H9 (cell line): Measurements from ENCODE around the gene CRLF2. TPM values are rescaled to one million over a fixed set of nuclear protein-coding genes. Genes with fewer than 3 reads are reported as not detected.

ENCODE experiments used
- DNase-seq: peaks from one replicate; pipeline ENCODE4 v3.0.0-alpha.2; 2017
- H2AFZ ChIP-seq: one replicate; pipeline ENCODE4 v1.6.1; 2013; ENCODE audit warnings: mild to moderate bottlenecking, low read length, control low read depth, moderate library complexity
- H2AK5ac ChIP-seq: 2 replicates; pipeline ENCODE4 v1.6.1; 2013; ENCODE audit warnings: low read length, control low read depth, mixed read lengths; ENCODE audit not compliant: insufficient read length
- H2BK120ac ChIP-seq: one replicate; pipeline ENCODE4 v1.6.1; 2013; ENCODE audit warnings: low read depth, mild to moderate bottlenecking, low read length, control low read depth, inconsistent platforms; ENCODE audit not compliant: poor library complexity, severe bottlenecking
- H2BK12ac ChIP-seq: 2 replicates; pipeline ENCODE4 v1.6.1; 2013; ENCODE audit warnings: low read length, control low read depth, mixed read lengths, low read depth; ENCODE audit not compliant: insufficient read length
- H2BK15ac ChIP-seq: 2 replicates; pipeline ENCODE4 v1.6.1; 2013; ENCODE audit warnings: low read depth, low read length, control low read depth
- H2BK20ac ChIP-seq: one replicate; pipeline ENCODE4 v1.6.1; 2013; ENCODE audit warnings: low read depth, mild to moderate bottlenecking, low read length, control low read depth, inconsistent platforms; ENCODE audit not compliant: poor library complexity, severe bottlenecking
- H2BK5ac ChIP-seq: 2 replicates; pipeline ENCODE4 v1.6.1; 2013; ENCODE audit warnings: low read length, control low read depth, mixed read lengths; ENCODE audit not compliant: insufficient read length
- H3K14ac ChIP-seq: 2 replicates; pipeline ENCODE4 v1.6.1; 2013; ENCODE audit warnings: low read length, control low read depth; ENCODE audit not compliant: insufficient read depth
- H3K18ac ChIP-seq: 2 replicates; pipeline ENCODE4 v1.6.1; 2013; ENCODE audit warnings: low read depth, mild to moderate bottlenecking, mixed read lengths, low read length, control low read depth; ENCODE audit not compliant: insufficient read length
- H3K23ac ChIP-seq: 2 replicates; pipeline ENCODE4 v1.6.1; 2013; ENCODE audit warnings: low read length, control low read depth, mixed read lengths, low read depth; ENCODE audit not compliant: insufficient read length
- H3K23me2 ChIP-seq: 2 replicates; pipeline ENCODE4 v1.6.1; 2013; ENCODE audit warnings: low read depth, mild to moderate bottlenecking, mixed read lengths, low read length, control low read depth; ENCODE audit not compliant: insufficient read length, poor library complexity, severe bottlenecking
- H3K27ac ChIP-seq: 2 replicates; pipeline ENCODE4 v1.5.1; 2013; ENCODE audit warnings: low read length, control low read depth, mixed read lengths, low read depth; ENCODE audit not compliant: insufficient read length
- H3K27me3 ChIP-seq: 2 replicates; pipeline ENCODE4 v1.6.1; 2013; ENCODE audit warnings: low read length, control low read depth, inconsistent platforms; ENCODE audit not compliant: insufficient read depth
- H3K4ac ChIP-seq: 2 replicates; pipeline ENCODE4 v1.6.1; 2013; ENCODE audit warnings: low read depth, mild to moderate bottlenecking, control low read depth, inconsistent platforms, low read length, moderate library complexity
- H3K4me1 ChIP-seq: 2 replicates; pipeline ENCODE4 v1.6.1; 2013; ENCODE audit warnings: low read length, control low read depth, inconsistent platforms; ENCODE audit not compliant: insufficient read depth
- H3K4me2 ChIP-seq: 2 replicates; pipeline ENCODE4 v1.6.1; 2013; ENCODE audit warnings: low read length, control low read depth, mixed read lengths; ENCODE audit not compliant: insufficient read length, insufficient read depth
- H3K56ac ChIP-seq: 2 replicates; pipeline ENCODE4 v1.6.1; 2013; ENCODE audit warnings: low read depth, mild to moderate bottlenecking, mixed read lengths, low read length, control low read depth; ENCODE audit not compliant: insufficient read length
- H3K79me1 ChIP-seq: 2 replicates; pipeline ENCODE4 v1.6.1; 2013; ENCODE audit warnings: low read depth, mild to moderate bottlenecking, moderate library complexity, low read length, control low read depth, inconsistent platforms; ENCODE audit not compliant: insufficient read depth, poor library complexity, severe bottlenecking
- H3K79me2 ChIP-seq: 2 replicates; pipeline ENCODE4 v1.6.1; 2013; ENCODE audit warnings: low read length, control low read depth, inconsistent platforms; ENCODE audit not compliant: insufficient read depth
- H3K9ac ChIP-seq: 2 replicates; pipeline ENCODE4 v1.6.1; 2013; ENCODE audit warnings: low read length, control low read depth, mixed read lengths; ENCODE audit not compliant: insufficient read length; ENCODE audit errors: extremely low read depth
- H3K9me3 ChIP-seq: one replicate; pipeline ENCODE4 v1.6.1; 2013; ENCODE audit warnings: low read depth, low read length, inconsistent platforms; ENCODE audit not compliant: control insufficient read depth
- H3T11ph ChIP-seq: one replicate; pipeline ENCODE4 v1.6.1; 2013; ENCODE audit warnings: mild to moderate bottlenecking, low read length, control low read depth, inconsistent platforms
- H4K20me1 ChIP-seq: one replicate; pipeline ENCODE4 v1.6.1; 2013; ENCODE audit not compliant: control insufficient read depth, insufficient read length, insufficient read depth
- H4K5ac ChIP-seq: 2 replicates; pipeline ENCODE4 v1.6.1; 2013; ENCODE audit warnings: low read depth, mild to moderate bottlenecking, mixed read lengths, low read length, control low read depth; ENCODE audit not compliant: insufficient read length
- H4K8ac ChIP-seq: replicated peaks from 2 replicates; pipeline ENCODE4 v1.6.1; 2013; ENCODE audit warnings: low read length, control low read depth, mixed read lengths, low read depth; ENCODE audit not compliant: insufficient read length
- H4K91ac ChIP-seq: 2 replicates; pipeline ENCODE4 v1.6.1; 2013; ENCODE audit warnings: low read depth, mild to moderate bottlenecking, moderate library complexity, mixed read lengths, low read length, control low read depth; ENCODE audit not compliant: insufficient read length
- H3K27ac Mint-ChIP-seq, 3 experiments: 2 replicates in 2 of 3; 3 replicates in 1 of 3; pipeline ENCODE4 v1.8.0; 2020 to 2021; ENCODE audit warnings: mixed read lengths in 3 of 3, mild to moderate bottlenecking in 1 of 3, moderate library complexity in 1 of 3
- H3K27me3 Mint-ChIP-seq: 2 replicates; pipeline ENCODE4 v1.8.0; 2021; ENCODE audit warnings: low read depth, mild to moderate bottlenecking, moderate library complexity, mixed read lengths
- H3K36me3 Mint-ChIP-seq, 3 experiments: 2 replicates in 2 of 3; 3 replicates in 1 of 3; pipeline ENCODE4 v1.8.0; 2020 to 2021; ENCODE audit warnings: low read depth in 3 of 3, mixed read lengths in 3 of 3; ENCODE audit not compliant: insufficient read depth in 1 of 3
- H3K4me1 Mint-ChIP-seq, 2 experiments: 2 replicates each; pipeline ENCODE4 v1.8.0; 2020; ENCODE audit warnings: mixed read lengths in 2 of 2
- H3K4me3 Mint-ChIP-seq, 2 experiments: 2 replicates in 1 of 2; 3 replicates in 1 of 2; pipeline ENCODE4 v1.8.0; 2020 to 2021; ENCODE audit warnings: mild to moderate bottlenecking in 2 of 2, mixed read lengths in 2 of 2, moderate library complexity in 1 of 2
- H3K9me3 Mint-ChIP-seq, 2 experiments: 2 replicates in 1 of 2; 3 replicates in 1 of 2; pipeline ENCODE4 v1.8.0; 2020; ENCODE audit warnings: mild to moderate bottlenecking in 2 of 2, mixed read lengths in 2 of 2, moderate library complexity in 1 of 2
- CTCF ChIP-seq: fragments of 200-600 bp; sonication (generic); conservative IDR thresholded peaks from 3 replicates; pipeline ENCODE4 v1.8.0; 2021; ENCODE audit warnings: antibody characterized with exemption, mild to moderate bottlenecking
- WGBS: extraction: QIAGEN DNeasy Blood & Tissue Kit; methylation state at CpG from one replicate; pipeline ENCODE4 v1.1.7; 2013; ENCODE audit warnings: missing lambda C conversion rate, low lambda C conversion rate, mixed read lengths; ENCODE audit not compliant: insufficient read length; ENCODE audit errors: extremely low coverage; 5-methylcytosine and 5-hydroxymethylcytosine counted together
- total RNA-seq: library from RNA; stranded (reverse); gene quantifications from 2 replicates; pipeline ENCODE4 v1.2.1, GENCODE V29; 2021

CRLF2 gene
- total RNA-seq, 1 experiment from 2014 or later: not detected

DNA sequence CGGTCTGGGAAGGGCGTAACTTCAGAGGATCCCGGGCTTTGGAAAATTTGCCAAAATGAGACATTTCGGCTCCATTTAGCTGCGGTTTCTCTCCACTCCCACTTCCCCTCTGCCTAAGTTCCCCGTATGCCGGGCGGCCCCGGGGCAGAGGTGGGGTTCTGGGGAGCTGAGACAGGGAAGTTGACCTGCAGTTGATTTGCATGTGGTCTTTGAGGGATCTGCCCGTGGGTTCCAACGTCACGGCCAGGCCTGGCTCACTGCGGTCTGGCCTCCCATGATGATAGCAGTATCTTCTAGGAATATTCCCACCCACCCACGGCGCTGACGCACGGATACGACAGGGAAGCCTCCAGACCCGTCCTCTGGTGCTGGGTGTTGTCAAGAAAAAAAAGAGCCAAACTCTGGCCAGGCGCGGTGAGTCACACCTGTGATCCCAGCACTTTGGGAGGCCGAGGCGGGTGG lies 27.3 kb upstream of the CRLF2 start:
- Histone ChIP-seq H2BK120ac (no peak overlapping the region), H3K27ac (no peak overlapping the region), H3K4me1 (no peaks in the 10 kb centered on the region; the same call in 1 of the 2 replicates), H4K5ac (no peak overlapping the region), H3K9ac (no peak overlapping the region), H3K9me3 (no peaks in the 10 kb centered on the region), H4K20me1 (no peaks in the 10 kb centered on the region), H3K23me2 (no peaks in the 10 kb centered on the region), H3K79me2 (no peaks in the 10 kb centered on the region), H4K91ac (no peak overlapping the region), H3T11ph (no peak overlapping the region), H3K79me1 (no peaks in the 10 kb centered on the region), H3K56ac (no peak overlapping the region), H3K4ac (no peak overlapping the region), H4K8ac (no peak overlapping the region), H2BK20ac (no peak overlapping the region), H2BK15ac (no peak overlapping the region), H3K18ac (no peak overlapping the region), H2AK5ac (no peak overlapping the region), H2BK5ac (no peak overlapping the region), H3K4me2 (no peak overlapping the region), H3K14ac (no peak overlapping the region), H2BK12ac (no peak overlapping the region), H3K27me3 (no peaks in the 10 kb centered on the region), H3K23ac (no peak overlapping the region), H2AFZ (no peak overlapping the region)
- H3K4me1 Mint-ChIP-seq: peaks cover 6 to 15% of the 10 kb centered on the region in 2 experiments
- H3K27me3 Mint-ChIP-seq: no peaks in the 10 kb centered on the region
- no peak overlapping the region for H3K27ac Mint-ChIP-seq
- TF ChIP-seq CTCF: no peak
- WGBS: no CpG with 5 or more reads among the region's 23 CpGs
- H3K36me3 Mint-ChIP-seq: peaks cover 3 to 12% (median 6%) of the 10 kb centered on the region in 3 experiments; a peak in 5 of 7 replicates
- H3K4me3 Mint-ChIP-seq: no peak overlapping the region
- DNase-seq: no peak
- H3K9me3 Mint-ChIP-seq: peaks cover 8 to 19% of the 10 kb centered on the region in 2 experiments
